Activated T-helper 1 cell treated with Interleukin-2 at 50 U/mL for 16 hours (primary cell): ENCODE data around the gene KISS1.
A peak's percentile ranks its signal among the peaks of the same experiment; 100 is the strongest.

Experiments
- DNase-seq: peaks from one replicate; pipeline ENCODE4 v3.0.0-alpha.2; 2020; ENCODE audit warnings: low read depth

Gene KISS1

DNA sequence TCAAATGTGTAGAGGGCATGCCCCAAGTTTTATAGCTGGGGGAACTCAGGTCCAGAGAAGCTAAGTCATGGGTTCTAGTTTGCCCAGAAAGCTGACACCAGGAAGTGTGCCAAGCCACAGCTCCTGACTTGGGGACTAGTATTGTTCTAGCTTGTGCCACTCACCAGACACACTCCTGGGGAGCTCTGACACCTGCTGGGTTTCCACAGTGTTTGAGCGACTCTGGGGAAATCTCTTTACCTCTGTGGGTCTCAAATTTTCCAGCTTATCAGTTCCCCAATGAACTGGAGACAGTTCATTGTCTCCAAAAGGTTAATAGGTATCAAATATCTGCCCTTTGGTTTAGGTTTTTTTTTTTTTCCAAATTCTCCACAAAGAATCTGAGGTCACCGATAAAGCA lies 4.2 kb downstream of the KISS1 start:
- DNase-seq = no peak

DNA sequence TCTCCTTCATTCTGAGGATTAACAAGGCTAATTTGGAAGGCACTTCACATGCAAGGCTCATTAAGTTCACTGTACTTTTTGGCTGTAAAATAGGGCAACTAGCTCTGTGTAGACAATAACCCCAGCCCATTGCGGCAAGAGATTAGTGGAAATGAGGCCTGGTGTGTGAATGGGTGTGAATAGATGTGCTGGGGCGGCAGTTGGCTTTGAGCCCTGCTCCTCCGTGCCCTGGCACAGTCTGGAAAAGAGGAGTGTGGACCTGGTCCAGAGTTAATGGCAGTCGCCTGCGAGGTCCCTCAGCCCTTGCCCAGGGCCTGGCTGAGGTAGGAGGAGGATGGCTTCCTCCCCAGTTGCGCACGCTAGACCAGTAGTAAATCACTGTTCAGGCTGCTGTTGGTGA lies 4.8 kb downstream of the KISS1 start:
- no peak for DNase-seq

DNA sequence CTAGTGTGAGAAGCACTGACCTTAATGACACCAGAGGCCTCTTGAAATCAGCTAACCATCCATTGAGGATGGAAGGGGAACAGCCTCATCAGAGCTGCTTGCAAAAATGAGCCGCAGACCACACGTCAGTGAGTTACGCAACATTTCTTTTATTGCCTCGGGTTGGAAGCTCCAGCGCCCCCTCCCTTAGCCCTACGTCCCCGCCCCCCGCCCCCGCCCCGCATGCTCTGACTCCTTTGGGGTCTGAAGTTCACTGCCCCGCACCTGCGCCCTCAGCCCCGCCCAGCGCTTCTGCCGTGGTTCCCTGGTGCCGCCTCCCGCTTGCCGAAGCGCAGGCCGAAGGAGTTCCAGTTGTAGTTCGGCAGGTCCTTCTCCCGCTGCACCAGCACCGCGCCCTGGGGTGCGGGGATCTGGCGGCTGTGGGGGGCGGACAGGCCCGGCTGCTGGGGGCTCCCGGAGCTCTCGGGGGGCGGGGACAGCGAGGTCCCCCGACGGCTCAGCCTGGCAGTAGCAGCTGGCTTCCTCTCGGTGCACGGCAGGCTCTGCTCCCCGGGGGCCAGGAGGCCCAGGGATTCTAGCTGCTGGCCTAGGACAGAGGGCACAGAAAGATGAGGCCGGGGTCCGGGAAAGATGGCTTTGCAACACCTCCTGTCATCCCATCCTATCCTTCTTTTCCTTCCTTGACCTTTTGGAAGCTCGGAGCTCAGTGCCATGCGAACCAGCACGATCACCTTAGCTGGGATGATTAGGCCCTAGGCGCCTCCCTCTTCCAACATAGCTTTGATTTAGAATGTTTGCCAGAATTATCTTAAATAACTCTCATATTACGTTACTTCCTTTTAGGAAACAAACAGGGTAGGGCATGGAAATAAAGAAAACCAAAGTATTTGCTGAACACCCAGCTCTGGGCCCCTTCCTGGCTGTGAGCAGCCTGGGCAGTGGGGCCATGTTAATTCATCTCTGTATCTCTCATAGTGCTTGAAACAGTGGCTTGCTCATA lies 5.8 kb downstream of the KISS1 start:
- DNase-seq = no peak

DNA sequence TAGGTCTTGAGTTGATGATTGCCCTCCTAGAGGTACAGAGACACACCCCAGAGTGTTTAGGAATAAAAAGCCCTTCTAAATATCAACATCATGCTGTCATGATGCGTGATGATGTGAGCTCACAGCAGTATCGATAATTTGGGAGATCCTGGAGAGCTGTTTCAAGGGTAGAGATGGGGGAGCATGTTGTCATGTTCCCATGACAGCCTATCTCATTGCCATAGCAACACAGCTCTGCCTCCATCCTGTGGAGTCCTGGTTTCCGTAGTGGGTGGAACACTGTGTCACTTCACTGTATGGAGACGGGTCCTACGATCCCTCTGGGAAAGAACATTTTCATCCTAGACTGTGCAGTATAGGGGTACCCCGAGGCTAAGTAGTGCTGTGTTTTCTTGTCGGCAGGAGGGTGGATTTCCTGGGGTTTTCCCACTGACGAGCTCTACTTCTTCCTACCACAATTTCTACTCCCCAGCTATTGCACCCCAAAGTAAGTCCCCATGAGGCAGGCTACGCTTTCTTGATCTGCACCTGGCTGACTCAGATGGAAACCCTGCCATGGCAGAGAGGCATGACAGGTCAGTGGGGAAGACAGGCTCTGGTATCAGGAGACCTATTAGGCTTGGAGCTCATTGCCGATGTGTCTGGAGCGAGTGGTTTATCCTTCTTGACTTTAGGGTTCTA lies 7.2 kb downstream of the KISS1 start:
- no peak for DNase-seq

DNA sequence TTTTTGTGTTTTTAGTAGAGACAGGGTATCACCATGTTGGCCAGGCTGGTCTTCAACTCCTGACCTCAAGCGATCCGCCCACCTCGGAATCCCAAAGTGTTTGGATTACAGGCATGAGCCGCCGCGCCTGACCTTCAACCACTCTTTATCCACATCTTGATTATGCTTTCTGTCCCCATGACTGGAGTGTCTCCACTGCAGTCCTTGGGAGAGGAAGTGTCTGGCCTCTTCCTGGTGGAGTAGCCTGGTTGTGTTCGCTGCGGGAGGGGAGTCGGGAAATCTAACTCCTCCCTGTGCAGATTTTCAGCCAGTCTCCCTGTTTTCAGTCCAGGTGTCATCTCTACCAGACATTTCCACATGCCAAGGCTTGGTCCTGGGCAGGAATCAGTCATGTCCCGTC lies 9.7 kb downstream of the KISS1 start:
- no peak for DNase-seq

DNA sequence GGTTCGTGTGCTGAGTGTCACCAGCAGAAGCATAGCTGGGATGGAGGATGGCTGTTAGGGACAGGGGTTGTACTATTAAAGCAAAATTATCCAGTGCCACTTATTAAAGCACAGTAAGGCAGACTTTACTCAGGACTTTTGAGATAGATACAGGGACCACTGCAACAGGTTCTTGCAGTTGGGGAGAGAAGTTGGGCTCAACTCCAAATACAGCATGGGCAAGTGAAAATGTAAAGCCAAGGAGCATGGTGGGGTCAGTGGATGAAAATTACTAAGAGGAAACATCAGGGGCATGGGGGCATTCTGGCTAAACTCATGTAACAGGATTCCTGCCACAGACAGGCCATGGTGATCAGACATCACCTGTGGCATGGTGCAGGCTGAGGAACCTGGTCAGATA lies 15.2 kb downstream of the KISS1 start:
- DNase-seq = no peak

DNA sequence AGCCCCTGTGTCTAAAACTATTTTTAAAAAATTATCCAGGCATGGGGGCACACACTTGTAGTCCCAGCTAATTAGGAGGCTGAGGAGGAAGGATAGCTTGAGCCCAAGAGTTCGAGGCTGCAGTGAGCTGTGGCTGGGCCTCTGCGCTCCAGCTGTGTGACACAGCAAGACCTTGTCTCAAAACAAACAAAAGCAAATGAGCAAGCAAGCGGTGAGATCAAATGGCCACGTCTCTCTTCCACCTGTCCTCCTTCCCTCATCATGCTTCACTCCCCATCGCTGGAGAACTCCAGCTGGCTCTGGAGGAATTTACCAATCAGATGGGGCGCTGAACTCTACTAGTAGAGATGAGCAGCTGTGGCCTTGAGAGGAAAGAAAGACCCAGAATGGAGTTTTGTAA lies 16.2 kb downstream of the KISS1 start:
- DNase-seq = no peak

DNA sequence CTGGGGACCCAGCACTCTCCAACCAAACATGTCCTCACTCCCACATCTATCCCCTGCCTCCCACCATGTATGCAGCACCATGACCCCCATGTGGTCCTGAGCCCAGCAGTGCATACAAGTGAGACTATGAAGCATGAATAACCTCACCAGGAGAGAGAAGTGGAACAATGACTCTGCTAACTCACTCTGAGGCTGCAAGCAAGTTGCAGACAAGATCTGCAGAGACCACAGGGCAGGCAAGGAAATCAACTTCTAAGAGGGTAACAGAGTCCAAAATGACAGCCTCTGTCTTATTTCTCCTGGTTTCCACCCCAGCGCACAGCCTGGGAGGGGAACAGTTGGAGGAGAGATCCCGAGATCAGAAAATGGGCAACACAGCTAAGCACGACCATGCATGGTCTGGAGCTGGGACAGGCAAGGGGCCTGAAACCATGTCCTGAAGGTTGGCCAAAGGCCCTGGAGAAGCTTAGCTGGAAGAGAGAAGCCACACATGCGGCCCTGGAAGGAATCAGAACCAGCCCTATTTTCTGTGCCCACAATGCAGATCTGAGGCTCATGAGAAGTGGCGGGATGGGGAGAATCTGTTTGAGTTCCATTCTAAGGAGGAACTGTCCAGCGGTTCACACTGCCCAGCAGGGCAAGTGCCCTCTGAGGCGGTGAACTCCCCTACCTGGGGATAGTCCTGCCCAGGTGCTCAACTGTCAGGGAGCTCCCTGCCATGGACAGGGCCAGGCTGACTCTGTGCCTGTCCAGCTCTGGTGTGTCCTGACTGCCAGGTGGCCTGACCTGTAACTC lies 17.6 kb downstream of the KISS1 start:
- no peak for DNase-seq

DNA sequence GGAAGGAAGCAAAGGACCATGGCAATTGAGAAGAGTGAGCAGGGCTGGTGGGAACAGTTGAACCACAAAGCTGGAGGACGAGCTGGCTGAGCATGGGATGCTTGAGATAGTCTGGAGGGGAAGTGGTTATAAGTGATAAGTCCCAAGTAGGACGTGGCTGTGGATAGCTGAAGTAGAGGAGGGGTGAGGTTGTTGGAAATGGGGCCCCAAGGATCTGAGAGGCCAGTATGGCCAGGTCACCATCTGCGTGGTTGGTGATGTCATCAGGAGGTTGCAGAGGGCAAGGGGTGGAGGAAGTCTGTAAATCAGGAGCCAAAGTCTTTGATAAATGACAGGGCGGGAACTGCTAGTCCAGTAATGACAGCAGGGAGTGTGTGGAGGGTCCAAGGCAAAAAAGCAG lies 19.2 kb downstream of the KISS1 start:
- no peak for DNase-seq

DNA sequence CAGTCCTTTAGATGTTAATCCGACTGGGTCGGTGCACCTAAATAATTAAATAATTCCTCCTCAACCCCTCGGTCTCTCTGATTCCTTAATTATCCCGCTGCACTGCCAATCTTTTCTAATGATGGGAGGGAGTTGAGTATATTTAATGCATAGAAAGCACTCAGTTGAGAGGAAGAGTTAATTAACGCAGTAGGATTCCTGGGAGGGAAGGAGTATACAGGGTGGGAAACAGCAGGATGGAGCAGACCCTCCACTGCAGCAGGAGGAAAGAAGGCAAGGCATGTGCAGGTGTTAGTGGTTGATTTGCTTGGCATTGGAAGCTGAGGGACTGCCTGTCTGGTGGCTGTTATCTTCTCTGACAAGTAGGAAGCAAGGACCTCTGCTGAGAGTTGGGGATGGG lies 20.2 kb downstream of the KISS1 start:
- DNase-seq = no peak

DNA sequence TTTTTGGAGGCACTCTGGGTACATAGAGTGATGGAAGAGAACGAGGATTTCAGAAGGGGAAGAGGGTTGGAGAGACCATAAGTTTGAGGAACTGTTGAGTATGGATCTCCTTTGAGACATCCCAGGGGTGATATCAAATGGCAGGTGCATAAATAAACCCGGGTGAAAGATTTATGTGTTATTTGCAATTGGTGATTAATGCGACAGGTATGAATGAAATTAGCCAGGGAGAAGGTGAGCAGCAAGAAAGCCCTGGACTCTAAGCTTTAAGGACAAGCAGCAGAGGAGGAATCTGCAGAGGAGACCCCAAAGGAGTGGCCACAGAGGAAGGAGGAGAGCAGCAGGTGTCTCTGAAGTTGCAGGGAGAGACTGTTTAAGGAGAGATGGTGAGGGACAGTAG lies 21.3 kb downstream of the KISS1 start:
- no peak for DNase-seq

DNA sequence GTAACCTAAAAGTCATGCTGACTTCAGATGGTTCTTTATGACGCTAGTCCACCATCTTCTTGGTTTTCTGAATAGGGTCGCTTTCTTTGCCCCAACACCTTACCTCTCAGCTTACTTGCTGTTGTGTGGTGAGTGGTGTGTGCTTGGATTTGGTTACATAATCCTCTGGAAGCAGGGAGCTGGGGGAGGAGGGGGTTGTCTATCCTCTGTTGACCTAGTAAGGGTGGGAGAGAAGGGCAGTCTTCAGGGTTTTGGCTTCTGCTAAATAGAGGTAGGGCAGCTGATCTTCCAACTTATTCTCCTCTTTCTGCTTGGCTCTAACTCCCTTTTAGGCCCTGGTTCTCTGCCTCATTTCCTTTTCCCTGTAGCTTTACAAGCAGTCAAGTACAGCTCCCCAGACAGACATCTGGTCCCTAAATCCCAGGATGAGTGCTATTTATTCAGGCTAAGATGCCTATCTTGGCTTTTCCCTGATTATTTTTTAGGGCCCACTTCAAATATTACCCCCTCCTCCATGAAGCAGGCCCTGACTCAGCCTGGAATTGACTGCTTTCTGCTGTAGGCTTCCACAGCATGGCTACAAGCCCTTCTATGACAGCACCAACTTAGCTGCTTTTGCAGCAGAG lies 23.8 kb downstream of the KISS1 start:
- DNase-seq = no peak

DNA sequence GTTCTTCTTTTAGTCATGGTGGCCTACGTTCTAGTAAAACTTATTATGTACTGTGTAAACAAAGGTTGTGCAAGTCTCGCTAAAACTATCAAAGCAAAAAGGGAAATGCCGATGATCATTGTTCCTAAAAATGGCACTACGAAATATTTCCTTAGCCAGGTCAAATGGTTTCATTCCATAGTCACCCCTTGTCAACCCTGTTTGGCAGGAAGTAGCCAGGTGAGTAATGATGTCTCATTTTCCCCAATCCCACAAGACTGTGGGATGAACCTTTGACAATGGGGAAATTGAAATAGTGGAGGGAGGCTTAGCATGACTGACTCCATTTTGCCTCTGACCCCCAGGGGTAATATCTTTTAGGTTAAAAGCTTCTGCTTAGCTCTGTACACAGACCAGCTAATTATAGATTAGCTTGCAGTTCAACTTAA lies 24.5 kb downstream of the KISS1 start:
- no peak for DNase-seq

DNA sequence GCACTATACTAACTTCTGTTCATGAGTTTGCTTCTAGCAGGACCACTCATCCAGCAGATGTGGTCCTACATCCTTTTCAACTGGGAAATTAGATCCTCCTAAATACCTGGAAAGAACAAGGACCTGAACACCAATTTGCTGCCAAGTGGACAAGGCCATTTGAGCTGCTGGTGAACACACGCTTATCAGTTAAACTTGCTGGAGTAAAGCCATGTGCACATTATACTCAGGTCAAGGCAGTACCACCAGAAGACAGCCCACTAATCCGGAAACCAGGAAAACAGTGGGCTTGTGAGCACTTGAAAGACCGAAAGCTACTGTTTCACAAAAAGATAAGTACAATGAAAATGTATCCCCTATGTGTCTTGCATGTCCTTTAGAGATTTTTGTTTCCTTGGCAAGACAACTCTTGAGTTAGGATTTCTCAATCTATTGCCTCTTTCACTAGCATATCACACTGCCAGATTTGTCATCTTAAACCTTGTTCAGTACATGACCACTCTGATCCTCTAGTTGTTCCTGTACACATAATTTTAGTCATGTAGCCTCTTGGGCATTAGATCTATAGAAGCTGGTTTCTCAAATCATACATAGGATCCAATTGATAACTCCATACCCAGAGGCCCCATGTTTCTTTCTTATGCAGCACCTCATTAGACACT lies 25.7 kb downstream of the KISS1 start:
- no peak for DNase-seq

DNA sequence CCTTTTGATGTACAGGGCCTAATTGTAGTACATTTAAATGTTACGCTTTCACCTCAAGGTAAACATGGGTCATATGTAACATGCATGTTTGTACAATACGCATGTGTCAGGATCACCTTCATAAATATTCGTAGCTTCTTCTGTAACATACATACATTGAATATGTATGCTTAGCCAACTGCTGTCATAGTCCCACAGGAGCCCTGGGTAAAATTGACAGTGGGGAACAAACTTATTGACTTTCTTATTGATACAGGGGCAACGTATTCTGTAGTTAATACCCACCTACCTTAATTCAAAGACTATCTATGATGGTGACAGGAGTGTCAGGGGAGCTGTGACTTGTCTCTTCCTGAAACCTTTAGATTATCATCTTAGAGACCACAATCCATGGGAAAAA lies 26.4 kb downstream of the KISS1 start:
- DNase-seq = no peak

DNA sequence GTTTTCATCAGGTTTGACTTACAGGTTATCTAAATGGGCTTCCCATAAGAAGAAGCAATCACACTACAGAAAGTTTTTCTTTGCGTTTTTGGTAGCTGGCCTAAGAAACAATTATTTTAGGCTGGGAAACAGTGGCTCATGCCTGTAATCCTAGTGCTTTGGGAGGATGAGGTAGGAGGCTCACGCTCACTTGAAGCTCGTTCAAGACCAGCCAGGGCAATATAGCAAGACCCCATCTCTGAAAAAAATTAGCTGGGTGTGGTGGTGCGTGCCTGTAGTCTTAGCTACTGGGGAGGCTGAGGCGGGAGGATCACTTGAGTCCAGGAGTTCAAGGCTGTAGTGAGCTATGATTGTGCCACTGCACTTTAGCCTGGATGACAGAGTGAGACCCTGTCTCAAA lies 28.6 kb downstream of the KISS1 start:
- no peak for DNase-seq

DNA sequence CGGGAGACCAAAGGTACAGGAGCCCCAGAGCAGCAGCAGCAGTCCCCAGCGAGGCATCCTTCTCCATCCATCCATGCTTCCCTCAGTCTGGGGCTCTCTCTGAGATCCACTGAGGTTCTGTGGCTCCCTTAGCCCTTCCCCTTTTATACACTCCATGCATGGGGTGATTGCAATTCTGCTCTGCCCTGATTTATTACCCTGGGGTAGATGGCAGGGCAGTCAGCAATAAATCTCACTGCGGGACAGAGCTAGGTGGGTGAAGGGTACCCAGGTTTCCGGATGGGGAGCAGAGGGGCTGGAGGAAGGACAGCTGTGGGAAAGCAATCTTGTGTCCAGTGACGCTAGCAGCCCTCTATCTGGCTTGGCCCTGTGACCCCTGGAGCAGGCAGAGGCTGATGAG lies 30.1 kb downstream of the KISS1 start, which contains the start of gene REN:
Gene REN (minus strand): TSS at position 119 of the 400 bp plus-strand sequence. CDS start 44 bp downstream, at position 75.
- DNase-seq = no peak

DNA sequence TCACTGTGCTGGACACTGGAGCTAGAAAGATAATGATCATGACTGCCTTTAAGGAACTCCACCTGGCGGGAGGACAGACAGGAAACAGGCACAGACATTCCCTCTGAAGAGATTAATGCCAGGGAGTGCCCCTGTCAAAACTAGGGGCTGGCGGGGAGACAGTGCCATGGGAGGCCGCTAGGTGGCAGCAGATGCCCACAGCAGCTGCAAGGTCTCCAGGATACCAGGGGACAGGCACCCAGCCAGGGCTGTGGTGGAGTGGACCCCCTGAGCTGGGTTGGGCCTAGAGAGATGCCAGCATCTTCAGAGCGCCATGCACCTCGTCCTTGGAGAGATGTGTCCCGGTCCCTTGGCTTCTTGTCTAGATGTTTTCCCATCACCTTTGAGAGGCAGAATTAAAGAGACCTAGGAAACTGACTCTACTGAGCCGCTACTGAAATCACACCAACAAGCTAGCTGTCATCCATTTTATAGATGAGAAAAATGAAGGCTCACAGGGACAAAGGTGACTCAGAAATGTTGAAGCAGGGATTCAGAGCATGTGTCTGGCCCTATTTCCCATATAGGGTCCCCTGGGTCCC lies 33.7 kb downstream of the KISS1 start:
- peak; percentile 59 for DNase-seq

DNA sequence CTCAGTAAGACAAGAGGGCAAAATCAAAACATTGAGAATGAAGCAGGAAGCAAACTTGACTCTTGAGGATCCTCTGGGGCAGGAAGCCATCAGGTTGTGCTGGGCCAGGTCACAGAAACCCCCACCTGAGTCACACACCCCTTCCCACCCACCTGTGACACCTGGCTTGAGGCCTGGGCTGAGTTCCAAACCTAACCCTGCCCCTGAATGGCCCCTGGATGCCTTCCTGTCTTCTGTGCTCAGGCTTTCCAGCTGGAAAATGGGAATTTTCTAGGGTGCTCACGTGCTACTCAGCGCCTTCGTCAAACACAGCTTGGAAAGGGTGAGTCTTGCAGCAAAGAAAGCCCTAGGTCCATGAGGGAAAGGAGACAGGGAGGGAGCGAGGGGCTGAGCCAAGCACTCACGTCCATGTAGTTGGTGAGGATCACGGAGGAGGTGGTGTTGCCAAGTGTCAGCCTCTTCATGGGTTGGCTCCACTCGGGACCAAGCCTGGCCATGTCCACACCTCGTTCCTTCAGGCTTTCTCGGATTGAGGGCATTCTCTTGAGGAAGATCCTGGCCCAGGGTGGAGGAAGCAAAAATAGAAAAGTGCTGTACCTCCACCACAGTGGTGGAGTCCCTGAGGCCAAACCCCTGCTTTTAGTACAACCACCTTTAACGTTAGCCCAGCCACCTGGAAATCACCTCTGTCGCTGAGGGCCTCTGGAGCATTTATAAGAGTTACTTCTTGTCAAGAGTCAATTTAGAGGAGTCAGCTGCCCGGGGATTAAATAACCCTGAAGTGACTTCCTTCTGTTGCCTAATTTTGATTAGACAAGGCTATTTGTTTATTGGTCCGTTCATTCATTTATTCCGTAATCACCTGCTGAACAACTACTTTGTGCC lies 34.4 kb downstream of the KISS1 start:
- DNase-seq = no peak

DNA sequence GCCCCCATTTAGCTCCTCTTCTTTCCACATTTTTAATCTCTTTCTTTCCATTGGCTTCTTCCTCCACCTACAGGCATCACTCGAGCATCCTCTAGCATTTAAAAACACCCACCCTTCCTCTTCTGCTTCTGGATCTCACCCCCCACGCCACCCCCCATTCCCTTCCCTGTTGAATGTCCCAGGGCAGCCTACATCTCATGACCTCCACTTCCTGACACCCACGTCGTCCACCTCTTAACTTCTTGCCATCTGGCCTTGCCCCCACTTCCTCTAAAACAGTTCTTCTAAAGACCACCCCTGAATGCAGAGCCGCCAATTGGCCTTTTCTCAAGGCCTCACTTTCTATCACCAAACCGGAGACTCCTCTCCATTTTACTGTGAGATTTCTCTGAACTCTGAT lies 38.3 kb downstream of the KISS1 start:
- DNase-seq = no peak
